NCI-H1105 (cell line): ENCODE data around the gene SLC25A43.
A peak's percentile ranks its signal among the peaks of the same experiment; 100 is the strongest.
"Not testable (repeated sequence)": the region's sequence is repeated elsewhere in the genome, so short reads cannot be mapped to it uniquely, and the experiment has no call there.

Source experiments
- DNase-seq: peaks from one replicate; lab custom pipeline; 2025; lab: John Stamatoyannopoulos, UW

Gene SLC25A43

DNA sequence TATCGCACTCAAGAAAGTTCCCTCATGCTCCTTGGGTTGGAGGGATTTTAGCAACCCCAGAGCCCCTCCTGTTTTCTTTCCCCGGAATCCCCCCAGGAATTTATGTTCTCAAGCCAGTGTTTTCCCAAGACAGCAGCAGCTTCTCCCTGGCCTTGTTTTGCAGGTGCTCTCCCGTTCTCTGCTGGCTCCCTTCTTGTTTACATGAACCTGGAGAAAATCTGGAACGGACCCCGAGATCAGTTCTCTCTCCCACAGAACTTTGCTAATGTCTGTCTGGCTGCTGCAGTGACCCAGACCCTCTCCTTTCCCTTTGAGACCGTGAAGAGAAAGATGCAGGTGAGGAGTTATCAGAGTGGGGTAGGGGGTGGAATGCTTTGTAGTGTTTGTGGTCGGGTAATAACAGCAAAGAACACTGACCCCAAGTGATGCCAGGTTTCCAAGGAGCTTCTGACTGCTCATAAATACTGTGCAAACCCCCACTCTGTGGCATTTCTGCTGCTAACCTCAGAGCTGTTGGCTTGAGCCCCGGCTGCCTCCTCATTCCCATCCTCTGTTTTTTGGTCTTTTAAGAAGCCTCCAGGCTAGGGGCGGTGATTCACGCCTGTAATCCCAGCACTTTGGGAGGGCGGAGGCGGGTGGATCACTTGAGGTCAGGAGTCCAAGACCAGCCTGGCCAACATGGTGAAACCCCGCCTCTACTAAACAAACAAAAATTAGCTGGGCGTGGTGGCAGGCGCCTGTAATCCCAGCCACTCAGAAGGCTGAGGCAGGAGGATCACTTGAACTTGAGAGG is 11.1 kb downstream of the SLC25A43 start:
- DNase-seq: no peak

DNA sequence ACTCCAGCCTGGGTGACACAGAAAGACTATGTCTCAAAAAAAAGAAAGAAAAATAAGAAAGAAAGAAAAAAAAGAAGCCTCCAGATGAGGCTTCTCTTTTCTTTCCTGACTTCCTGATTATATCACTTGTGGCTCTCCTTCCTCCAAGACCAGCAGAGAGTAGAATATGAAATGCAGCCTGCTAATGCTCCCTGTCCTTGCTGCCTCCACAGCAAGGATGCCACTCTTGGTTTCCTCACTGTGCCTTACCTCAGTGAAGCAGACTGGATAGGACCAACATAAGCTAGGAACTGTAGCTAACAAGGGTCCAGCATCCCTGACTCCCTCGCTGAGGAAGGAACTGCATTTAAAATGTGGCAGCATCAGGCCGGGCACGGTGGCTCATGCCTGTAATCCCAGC is 11.7 kb downstream of the SLC25A43 start:
- DNase-seq: no peak

DNA sequence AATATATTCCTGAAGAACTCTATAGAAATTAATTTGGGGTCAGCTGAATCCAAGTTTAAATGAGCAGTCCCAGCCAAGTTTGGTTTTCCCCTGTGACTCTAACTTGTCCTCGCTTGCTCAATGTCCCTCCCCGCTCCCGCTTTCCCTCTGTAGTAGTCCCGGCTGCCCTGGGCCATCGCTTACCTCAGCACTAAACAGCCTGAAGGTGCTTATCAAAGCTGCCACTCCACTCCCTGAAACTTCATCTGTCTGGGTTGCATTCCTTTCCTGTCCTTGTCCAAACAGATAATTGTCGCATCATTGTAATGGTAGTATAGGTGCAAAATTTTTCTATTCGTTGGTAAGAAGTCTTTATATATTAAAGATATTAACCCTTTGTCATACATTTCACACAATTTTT is 12.8 kb downstream of the SLC25A43 start:
- DNase-seq: no peak

DNA sequence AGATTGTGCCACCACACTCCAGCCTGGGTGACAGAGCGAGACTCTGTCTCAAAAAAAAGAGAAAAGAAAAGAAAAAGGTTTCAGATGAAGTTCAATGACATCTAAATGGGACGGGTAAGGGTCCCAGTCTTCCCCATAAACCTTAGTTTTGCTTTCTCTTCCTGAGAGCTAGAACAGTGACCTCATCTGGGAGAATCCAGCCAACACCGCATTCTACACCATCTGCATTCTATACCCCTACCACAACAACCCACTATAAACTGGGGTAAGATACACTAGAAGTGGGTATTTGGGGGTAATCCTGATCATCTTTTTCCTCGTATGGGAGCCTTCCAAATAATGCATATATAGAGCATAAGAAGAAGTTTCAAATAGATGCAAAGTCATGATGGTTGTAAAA is 18.2 kb downstream of the SLC25A43 start:
- DNase-seq: no peak

DNA sequence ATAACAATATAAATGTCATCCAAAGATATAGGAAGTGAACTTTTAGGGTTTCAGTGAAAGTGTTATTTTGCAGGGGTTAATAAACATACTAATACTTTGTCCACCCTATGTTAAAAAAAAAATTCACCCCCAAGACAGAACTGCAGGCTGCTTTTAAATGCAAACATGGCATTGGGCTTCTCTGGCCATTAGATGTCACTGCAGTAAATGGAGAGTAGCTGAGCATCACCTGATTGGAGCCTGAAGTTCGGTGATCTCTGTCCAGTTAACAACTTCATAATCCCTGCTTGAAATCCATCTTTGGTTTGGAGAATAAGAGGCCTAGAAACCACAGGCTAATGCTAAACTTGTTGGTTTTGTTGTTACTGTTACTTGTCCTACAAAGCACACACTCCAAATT is 18.7 kb downstream of the SLC25A43 start:
- no peak for DNase-seq

DNA sequence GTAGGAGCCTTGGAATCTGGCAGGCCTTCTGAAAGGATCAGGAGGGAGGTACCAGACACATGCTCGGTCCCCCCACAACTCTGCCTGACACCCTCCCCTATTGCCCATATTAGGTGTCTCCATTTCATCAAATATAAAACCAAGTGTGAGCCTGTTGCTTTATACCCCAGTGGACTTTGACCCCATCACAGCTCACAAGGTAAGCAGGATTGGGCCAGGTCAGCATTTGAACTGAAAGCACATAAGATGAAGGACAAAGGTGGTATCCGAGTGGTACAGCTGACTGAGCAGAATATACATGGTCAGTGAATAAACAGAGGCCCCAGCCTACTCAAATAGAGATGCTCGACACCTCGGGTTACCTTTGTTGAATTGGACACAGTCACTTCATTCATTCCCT is 20.0 kb downstream of the SLC25A43 start:
- DNase-seq: no peak

DNA sequence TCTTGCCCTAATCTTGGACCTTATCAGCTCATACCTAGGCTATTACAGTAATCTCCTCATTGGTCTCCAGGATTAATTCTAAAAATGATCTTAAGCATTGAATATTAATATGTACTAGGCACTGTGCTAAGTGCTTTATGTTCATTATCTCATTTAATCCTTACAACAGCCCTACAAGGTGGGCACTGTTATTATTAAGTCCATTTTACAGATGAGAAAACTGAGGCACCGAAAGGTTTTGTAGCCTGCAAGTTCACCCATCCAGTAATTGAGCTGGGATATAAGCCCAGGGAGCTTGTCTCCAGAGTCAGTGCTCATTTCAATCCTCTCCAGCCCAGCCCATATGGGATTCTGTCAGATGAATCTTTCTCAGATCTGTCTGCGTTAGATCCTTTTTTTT is 20.8 kb downstream of the SLC25A43 start:
- no peak for DNase-seq

DNA sequence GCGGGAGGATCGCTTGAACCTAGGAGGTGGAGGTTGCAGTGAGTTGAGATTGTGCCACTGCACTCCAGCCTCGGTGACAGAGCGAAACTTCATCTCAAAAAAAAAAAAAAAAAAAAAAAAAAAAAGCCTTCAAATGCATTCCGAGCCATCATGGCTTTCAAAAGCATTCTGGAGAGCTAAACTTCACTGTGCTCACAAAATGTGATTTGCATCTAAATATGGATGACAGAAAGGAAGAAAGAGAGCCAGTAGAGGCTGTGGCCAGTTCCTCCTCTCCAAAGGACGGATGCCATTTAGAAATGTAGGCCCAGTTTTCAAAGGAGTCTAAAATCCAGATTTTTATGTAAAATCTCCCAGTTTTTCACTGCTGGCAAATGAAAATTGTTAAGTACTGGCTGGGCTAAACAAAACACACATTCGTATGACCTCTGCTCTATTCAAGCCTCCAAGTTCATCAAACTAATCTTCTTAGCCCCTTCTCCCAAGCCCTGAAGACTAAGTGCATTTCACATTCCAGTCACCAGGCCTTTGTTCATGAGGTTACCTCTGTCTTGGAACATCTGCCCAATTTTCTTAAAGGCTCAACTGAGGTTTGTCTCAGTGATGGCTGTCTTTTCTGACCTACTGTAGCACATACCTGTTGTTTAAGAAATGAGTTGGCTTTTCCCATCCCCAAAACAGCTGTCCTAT is 22.0 kb downstream of the SLC25A43 start:
- no peak for DNase-seq

DNA sequence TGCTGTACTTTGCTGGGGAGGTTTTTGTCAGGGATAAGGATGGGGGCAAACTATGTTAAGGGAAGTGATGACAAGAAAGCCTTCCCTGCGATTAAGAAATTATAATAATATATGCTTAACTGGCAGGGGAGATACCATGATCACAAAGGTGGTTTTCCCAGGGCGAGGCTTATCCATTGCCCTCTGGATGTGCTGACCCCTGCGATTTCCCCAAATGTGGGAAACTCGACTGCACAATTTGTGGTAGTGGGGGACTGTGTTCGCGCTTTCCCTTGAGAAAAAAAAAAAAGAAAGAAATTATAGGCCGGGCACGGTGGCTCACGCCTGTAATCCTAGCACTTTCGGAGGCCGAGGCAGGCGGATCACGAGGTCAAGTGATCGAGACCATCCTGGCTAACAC is 24.5 kb downstream of the SLC25A43 start:
- no peak for DNase-seq

DNA sequence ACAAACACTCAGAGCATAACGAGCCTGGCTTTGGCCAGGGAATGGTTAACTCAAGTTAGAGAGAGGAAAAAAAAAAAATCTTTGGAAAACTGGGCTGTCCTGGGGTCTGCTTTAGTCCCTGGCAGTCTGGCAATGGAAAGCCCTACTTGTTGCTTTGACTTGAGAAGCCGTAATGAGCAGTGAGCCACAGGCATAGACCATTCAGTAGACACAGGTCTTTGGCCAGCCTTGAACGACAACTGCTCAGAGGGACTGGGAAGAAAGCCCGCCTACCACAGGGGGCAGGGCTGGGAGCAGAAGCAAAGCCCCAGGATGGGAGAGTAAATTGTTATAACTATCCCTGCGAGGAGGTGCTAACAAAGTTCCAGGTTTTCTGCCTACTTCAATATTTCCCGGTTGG is 25.9 kb downstream of the SLC25A43 start:
- DNase-seq: no peak

DNA sequence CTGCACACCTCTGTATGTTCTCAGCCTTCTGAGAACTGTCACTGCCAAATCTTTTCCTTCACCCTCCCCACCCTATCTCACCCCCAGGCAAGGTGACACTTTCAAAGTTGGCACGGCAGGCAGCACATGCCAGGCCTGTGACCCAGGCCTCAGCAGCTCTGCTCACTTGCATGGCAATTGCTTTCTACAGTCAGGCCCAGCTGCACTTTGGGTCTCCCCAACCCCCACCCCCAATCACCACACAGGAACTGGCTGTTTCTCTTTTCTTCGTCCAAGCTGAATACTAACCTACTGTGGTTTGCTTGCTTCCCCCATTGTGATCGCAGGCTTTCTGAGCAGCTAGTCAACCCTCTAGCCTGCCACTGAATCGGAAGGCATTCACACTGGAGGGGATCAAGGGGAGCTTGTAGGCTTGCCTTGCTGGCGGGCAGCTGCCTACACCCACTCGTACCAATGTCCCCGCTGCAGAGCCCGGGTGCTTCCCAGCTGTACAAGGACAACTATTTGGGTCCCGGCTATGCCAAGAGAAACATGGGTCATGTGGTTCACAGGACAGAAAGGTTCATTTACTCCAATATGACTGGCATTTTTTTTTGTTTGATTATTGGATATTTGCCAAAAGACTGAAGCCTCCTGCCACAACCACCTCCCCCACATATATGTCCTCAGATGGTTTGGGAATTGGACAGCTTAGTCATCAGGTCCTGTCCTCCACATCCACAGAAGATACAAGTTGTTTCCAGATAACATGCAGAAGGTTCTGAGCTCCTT is 28.1 kb downstream of the SLC25A43 start:
- DNase-seq: no peak

DNA sequence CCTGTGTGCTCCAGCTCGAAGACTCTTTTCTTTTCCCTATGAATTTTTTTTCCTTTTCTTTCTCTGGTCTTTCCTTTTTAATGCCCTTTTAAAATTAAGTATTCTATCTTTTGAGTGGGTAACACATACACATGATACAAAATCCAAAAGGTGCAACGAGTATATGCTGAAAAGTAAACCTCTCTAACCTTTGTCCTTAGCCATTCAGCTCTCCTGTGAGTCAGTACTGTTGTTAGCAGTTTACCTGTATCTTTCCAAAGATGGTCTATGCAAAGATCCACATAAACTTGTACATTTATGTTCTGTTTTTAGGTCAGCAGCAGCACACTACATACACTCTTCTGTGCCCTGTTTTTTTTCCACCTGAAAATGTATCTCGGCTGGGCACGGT is 28.7 kb downstream of the SLC25A43 start:
- DNase-seq: no peak

DNA sequence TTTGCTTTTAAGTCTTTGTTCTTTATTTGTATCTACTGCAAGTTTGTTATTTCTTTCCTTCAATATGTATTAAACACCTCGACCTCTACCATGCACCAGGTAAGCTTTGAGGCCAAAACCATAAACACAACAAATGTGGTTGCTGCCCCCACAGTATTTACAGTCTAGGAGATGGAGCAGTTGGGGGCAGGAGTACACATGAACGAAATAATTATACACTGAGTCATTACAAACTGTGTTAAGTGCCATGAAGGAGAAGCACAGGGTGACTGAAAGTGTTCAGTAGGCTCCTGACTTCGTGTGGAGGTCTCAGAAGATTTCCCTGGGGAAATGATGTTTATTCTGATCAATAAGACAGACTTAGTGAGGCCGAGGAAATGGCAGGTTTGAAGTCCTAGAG is 30.3 kb downstream of the SLC25A43 start:
- no peak for DNase-seq

DNA sequence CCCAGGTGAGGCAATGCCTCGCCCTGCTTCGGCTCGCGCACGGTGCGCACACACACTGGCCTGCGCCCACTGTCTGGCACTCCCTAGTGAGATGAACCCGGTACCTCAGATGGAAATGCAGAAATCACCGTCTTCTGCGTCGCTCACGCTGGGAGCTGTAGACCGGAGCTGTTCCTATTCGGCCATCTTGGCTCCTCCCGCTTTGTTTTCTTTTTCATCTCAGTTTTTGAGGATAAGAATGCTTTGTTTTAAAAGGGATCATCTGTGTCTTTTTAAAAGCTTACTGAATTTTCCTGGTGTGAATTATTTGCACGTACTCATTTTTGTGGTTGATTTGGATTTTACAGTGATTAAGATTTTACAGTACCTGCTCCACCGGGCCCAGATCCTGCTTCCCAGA is 42.2 kb downstream of the SLC25A43 start:
- not testable (repeated sequence) for DNase-seq

DNA sequence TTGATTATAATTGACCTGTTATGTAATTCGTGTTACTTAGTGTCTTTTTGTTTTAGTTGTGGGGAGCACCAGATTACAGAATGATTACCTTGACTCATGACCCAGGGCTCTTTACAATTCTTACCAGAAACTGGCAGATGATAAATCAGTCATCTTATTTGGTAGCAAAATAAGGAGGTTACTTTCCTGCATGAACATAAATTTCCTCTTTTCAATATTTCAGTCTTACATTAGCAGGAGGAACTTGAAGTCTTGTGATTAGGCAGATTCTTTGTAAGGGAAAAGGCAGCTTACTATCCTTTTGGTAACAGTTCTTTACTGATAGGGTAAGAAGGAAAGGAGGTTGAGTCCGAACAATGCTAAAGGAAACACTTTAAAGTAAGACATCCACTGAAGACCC is 43.1 kb downstream of the SLC25A43 start:
- no peak for DNase-seq

DNA sequence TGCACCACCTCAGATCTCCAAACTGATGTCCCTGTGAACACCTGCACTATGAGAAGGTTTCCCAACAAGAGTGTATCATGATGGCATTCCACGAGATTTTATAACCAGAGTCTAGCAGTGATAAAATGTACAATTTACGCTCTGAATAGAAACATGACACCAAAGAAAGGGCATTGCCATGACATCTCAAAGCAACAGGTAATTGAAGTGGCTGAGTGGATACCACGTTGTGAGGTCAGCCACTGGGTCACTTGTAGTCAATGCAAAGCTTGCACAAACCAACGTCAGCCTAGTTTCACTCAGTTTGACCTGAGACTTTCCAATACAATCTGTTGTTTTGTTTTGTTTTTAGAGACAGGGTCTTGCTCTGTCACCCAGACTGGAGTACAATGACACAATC is 54.1 kb downstream of the SLC25A43 start:
- no peak for DNase-seq

DNA sequence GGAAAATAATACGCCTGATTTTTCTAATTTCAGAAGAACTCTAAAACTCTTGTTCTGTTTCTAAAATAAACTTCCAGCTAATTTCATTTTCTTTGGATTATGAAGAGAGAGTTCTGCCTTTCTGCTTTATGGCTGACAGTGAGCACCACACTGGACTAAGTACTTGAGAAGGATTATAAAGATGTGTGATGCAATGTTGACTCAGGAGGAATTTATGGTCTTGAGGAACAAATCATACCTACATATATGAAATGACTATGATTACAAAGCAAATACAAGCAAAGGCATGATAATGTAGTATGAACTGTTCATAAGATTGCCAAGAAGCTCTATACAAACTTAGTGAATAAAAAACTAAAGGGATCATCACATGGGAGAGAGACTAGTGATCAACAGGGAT is 56.1 kb downstream of the SLC25A43 start:
- DNase-seq: no peak

DNA sequence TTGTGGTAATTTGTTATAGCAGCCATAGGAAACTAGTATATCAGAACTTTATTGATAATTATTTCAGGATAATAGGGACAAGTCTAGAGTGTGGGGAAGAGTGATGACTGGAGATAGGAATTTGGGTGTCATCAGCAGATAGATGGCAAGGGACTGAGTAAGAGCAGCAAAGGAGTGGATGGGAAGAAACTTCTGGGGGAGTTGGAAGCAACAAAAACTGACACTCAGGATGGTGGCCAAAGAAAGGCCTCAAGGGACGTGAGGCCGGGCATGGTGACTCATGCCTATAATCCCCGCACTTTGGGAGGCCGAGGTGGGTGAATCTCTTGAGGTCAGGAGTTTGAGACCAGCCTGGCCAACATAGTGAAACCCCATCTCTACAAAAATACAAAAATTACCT is 60.0 kb downstream of the SLC25A43 start:
- no peak for DNase-seq

DNA sequence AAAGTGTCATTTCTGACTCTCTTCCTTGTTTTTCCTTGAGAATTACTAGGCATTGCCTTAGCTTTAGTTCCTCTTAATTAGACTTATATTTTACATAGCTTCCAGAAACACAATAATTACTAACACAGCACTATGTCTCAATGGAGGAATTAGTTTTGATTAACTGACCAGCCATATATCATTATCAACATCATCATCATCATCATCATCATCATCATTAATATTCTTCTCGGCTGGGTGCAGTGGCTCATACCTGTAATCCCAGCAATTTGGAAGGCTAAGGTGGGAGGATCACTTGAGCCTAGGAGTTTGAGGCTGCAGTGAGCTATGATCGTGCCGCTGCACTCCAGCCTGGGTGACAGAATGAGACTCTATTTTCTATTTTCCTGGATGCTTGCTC is 66.4 kb downstream of the SLC25A43 start:
- DNase-seq: no peak

DNA sequence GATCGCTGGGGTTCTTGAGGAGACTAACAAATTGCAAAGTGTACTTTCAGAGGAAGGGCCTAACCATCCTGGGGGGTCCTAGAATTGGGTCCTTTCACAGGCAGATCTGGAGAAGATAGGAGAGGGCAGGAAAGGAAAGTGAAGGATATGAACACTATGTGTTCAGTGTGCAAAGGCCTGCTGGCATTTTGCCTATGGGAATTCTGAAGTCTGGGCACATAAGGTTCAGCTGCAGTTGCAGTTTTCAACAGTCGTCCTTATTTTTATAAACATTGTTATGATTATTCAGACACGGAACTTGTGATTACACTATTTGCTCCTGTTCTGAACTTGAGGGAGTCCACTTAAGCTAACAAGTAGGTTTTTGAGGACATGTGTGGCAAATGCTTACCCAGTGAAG is 67.8 kb downstream of the SLC25A43 start:
- DNase-seq: no peak

DNA sequence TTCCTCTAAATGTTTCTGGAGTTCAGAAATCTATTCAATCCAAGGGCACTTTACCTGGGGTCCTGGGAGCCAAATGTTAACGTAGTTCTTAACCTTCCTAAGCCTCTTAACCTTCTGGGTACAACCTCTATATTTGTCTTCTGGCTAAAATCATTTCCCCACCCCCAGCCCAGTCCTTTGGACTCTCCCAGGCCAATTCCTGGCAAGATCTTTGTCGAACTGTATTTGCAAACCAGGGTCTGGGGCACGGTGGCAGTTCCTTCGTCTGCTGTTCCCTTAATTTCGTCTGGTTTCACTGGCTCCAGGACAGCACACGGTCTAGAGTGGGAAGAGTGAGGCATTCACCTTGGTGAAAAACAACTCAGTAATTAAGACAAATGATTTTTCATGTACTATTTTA is 68.3 kb downstream of the SLC25A43 start:
- no peak for DNase-seq

DNA sequence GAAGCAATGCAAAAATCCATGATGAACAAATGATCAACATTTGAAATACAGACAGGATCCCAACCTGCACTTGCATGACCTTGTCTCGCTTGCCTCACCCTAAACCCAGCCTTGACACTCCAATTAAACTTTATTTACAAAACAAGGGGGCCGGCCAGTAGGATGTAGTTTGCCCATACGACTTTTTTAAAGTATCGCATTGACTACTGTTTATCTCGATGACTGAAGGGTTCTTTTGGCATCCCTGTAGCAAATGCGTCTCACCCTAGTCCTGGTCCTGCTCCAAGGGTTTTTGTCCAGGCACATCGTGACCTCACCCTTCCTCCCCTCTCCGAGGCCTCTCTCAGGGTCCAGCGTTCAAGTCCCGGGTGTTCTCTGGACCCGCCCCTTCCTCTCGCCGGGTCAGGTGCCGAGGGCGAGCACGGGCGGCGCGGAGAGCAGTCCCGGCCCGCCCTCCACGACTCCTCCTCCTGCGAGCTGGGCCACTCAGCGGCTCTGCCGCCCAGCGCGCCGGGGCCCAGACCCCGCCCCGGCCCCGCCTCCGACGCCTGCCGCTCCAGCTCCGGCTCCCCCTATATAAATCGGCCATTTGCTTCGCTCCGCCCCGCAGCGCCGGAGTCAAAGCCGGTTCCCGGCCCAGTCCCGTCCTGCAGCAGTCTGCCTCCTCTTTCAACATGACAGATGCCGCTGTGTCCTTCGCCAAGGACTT is 68.9 kb downstream of the SLC25A43 start, which contains the start of gene SLC25A5:
Gene SLC25A5 (plus strand): TSS at position 603 of the 709 bp plus-strand sequence. CDS start 72 bp downstream, at position 675.
- peak; percentile 69 for DNase-seq
